SU-DHL-6 (cell line): ENCODE results near the gene ASPN.

Experiments
- CTCF ChIP-seq: fragments of 200-600 bp; sonication (generic); IDR thresholded peaks from one replicate; pipeline ENCODE4 v1.5.1; 2017; ENCODE audit warnings: antibody characterized with exemption, mild to moderate bottlenecking, low read length, moderate library complexity; ENCODE audit not compliant: insufficient read depth, poor library complexity, severe bottlenecking
- EZH2phosphoT487 ChIP-seq: fragments of 200-600 bp; sonication (generic), shearing (Covaris generic); conservative IDR thresholded peaks from 2 replicates; pipeline ENCODE4 v1.6.1; 2018; ENCODE audit warnings: mild to moderate bottlenecking, antibody characterized with exemption, low read length, moderate library complexity, mixed read lengths

DNA sequence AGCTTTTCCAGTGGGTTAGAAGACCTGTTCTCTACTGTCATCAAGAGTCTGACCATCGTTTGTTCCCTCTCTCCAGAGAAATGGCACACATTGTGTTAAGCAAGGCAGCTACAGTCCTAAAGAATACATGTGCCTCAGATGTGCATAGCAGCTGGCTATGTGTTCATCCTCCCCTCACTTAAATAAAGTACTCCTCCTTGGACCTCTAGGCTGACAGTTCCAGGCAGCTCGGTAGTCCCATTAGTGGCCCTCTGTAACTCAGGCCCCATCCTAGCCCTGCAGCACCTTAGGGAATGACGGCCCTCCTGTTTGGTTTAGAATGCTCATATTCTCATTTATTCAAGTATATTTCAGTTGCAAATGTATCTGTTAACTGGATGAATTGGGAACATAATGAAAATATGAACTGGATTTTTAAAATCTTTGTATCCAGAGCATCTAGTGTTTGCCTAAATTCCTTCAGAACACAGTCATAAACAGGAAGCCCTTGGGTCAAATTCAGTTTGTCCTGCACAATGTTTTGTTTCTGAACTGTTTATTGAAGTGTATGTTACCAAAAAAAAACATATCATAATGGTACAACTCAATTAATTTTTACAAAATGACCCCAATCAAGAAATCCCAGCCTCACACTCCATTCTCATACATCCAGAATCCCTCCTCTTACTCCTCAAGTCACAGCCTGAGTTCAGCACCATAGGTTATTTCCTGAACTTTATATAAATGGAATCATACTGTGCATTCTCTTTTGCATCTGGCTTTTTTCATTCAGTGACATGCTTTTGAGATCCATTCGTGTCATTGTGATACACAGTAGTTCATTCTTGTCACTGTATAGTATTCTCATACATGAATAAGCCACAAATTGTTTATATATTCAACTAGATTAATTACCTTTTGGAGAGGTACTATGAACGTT lies 1.6 kb upstream of the ASPN start:
- TF ChIP-seq EZH2phosphoT487 (no peak), CTCF (no peak)
